ENCODE data around the gene CGN.
A peak's percentile ranks its signal among the peaks of the same experiment; 100 is the strongest.

Gene CGN
- total RNA-seq, result 0.77 to 2.5 (median 1.3) reads per million in 3 experiments

DNA sequence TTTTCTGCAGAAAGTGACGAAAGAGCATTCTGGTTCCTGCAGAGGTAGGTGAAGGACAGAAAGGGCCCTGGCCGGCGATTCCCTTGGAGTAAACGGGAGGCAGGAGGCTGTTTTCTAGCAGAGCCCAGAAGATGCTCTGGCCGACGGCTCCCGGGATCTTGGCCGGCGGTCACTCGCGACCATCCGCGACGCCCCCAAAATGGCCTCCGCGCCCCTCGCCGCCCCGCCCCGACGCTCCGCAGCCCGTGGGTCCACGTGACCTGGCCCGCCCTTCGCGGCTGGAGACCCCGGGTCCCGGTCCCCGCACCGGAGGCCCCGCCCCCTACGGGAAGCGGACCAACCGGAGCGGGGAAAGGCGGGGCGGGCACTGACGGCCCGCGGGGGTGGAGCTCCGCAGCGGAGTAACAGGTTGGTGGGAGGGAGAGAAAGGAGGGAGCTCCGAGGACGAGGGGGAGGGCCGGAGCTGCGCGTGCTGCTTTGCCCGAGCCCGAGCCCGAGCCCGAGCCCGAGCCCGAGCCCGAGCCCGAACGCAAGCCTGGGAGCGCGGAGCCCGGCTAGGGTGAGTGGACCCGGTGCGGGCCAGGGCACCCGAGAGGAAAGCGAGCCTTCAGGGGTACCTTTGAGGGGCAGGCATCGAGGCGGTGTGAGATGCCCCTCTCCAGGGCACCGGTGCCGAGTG is at the start of gene CGN:
Gene CGN (plus strand): TSS at position 431 of the 679 bp plus-strand sequence. CDS start 7,133 bp downstream, outside the sequence.
- peak; percentile 85 for DNase-seq

DNA sequence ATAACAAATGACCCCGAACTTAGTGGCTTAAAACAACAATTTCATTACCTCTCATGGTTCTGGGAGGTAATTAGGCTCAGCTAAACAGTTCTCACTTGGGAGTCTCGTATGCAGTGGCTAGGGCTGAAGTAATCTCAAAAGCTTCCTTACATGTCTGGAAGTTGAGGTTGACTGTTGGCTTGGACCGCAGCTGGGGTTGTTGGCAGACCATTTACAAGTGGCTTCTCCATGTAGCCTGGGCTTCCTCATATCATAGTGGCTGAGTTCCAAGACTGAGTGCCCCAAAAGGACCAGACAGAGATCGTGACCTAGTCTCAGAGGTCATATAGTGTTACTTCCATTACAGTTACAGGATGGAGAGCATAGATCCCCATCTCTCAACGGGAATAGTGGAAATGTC is 49.5 kb upstream of the CGN start:
- no peak for DNase-seq

GRCh38 chr1:151465026-151465425 is 46.2 kb upstream of the CGN start:
- DNase-seq, result no peak

- DNase-seq, result peak; percentile 21
Observed at GRCh38 chr1:151472856-151473731, 38.1 kb upstream of the CGN start.

DNA sequence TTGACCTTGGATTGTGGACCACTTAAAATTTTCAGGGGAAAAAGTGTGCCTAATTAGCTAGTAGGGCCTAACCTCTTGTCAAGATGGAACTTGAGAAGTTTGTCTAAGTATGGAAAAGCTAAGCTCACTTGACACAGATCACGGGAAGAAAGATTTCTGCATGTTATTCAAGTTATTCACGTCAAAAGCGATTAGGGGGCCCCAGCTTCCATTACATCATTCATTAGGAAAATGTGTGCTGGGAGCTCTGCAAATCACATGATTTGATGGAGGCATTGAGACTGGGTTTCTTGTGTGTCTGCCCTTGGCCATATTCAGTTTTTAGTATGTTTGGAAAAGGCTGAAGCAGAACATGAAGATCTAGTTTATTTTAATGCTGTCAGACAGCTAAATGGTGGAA is 36.4 kb upstream of the CGN start:
- no peak for DNase-seq

DNA sequence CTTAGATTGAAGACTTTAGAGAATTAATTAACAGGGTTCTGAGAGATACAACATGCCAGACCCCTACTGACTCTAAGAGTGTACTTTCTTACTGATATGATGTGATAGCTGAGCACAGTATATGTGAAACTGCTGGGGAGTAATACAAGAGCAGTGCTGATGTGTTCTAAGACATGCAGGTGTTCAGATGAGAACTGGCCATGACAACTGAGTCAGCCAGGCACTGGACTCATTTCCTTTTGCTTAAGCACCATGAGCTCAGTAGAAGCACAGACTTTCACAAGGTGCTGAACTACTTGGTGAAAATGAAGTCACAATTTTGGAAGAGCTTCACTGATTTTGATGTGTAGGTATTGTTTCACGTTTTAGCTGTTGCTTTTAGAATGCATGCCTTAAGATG is 36.0 kb upstream of the CGN start:
- DNase-seq, result no peak

DNA sequence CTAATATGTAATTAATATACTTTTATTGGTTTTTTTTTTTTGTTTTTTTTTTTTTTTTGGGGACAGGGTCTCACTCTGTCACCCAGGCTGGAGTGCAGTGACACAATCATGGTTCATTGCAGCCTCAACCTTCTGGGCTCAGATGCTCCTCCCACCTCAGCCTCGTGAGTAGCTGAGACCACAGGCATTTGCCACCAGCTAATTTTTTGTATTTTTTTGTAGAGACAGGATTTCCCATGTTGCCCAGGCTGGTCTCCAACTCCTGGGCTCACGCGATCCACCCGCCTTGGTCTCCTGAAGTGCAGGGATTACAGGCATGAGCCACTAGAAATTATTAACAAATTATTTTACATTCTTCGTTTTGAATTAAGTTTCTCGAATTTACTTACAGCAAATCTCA is 35.1 kb upstream of the CGN start:
- DNase-seq, result no peak

DNA sequence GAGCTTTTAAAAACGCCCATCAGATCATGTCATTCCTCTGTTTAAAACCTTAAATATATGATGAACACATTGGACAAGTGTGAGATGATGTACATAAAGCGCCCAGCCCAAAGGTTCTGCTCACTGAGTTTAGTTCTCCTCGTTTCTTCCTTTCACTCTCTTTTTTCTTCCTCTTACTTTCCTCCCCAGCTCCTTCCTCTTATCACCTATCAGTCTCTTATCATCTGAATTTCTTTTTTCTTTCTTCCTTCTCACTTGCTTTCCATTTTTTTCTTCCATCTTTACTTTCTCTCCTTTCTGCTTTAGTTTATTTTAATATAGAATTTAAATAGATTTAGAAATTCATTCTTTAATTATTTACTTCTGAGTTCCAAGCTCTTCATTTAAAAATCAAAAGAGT is 34.1 kb upstream of the CGN start:
- DNase-seq, result no peak

DNA sequence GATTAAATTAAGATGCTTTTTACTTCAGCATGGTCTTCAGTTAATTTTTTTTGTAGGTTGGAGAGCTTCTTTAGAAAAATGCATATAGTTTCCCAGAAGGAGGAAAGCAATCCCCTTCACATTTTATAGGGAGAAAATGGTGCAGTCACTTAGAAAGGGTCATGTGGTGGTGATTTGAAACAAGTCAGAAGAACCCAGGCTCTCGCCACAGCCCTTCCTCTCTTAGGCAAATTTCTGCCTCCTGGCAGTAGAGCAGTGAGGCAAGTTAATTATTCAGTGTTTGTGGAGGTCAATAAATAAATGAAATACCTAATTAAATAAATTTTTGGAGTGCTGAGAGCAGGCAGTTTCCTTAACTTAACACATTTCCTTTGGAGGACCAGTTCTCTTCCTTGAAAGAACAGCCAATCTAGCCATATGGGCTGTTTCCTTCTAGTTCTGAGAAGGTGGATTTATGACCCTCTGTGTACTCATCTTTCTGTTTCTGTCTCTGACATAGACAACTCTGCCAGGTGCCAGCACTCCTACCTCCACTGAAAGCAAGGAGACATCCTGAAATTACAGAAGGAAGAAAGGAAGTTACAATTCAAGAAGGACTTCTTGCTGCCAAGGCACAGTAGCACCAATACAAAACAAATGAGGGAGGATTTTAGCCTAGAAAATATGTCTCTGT is 32.9 kb upstream of the CGN start:
- DNase-seq, result no peak

DNA sequence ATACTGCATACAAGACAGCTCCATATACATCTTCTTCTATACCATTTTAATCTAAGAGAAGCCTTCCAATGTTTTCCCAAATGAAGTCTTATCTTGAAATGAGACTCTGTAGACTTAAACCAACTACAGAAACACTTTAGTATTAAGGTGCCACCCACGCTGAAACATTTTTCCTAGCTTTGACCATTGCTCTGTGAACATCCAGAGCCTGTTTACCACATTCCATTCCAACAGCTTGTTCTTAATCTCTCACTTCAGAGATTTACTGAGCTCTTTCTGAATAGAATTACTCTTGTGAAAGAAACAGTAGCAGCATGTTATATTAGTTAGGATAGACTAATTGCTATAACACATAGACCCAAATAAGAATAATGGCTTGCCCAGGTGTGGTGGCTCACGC is 32.3 kb upstream of the CGN start:
- no peak for DNase-seq

DNA sequence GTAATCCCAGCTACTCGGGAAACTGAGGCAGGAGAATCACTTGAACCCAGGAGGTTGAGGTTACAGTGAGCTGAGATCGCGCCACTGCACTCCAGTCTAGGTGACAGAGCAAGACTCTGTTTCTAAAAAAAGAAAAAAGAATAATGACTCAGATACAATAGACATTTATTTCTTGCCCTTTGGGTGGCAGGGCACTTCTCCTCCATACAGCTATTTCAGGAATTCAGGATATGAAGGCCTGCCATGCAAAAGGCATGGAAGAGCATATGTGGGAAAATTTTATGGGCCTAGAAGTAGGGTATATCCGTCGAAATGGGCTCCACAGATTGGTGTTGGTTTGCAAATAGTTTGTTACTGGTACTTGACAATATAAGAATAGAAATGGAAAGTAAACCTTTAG is 31.7 kb upstream of the CGN start:
- no peak for DNase-seq

GRCh38 chr1:151482017-151482416 is 29.2 kb upstream of the CGN start:
- no peak for DNase-seq

- no peak for DNase-seq
Observed at GRCh38 chr1:151485685-151486255, 25.4 kb upstream of the CGN start.

DNA sequence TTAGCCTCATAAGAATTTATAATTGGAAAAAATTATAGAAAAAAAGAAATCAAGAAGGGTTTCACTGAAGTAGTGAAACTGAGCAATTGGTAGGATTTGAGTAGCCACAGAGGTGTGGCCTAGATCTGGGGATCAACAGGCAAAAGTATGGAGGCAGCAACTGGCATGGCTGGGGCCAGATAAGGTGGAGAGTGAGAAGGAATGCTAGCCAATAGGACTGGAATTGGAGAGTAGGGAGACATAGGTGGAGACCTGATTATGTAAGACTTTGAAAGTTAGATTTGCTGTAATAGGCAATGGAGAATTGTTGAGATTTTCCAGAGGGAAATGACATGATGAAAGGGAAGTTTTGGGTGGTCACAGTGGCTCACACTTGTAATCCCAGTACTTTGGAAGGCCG is 24.6 kb upstream of the CGN start:
- DNase-seq, result no peak

- DNase-seq, result no peak
Observed at GRCh38 chr1:151491641-151492040, 19.5 kb upstream of the CGN start.

DNA sequence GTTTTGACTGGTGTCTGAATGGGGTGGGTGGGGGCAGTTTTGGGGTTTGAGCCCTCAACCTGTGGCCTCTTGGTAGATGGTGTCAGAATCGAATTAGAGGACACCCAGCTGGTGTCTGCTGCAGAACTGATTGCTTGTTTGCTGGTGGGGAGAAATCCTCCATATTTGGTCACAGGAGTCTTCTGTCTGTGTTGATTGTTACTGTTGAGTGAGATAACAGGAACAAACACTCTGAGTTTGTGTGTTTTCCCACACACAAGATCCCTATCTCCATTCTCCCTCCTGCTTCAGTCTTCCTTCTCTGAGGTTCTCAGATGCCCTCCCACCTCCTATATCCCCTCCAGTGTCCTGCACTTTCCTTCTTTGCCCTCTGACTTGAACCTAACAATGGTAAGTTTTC is 19.1 kb upstream of the CGN start:
- no peak for DNase-seq

DNA sequence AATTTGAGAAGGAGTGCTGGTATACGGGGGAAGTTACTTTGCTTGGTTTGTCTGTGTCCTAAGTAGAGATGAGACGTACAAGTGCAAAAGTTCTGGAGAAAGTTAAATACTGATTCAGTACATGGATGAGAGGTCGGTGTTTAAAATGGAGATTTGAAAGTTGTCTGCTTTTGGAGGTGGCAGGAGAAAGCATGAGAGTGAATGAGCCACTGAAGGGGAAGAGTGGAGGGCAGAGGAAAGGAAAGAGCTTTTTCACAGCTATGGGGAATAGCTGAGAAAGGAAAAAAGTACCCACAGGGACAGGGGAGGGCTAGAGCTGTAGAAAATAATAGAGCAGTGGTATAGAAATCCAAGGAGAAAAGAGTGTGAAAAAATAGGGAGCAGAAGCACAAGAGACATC is 18.1 kb upstream of the CGN start:
- no peak for DNase-seq

DNA sequence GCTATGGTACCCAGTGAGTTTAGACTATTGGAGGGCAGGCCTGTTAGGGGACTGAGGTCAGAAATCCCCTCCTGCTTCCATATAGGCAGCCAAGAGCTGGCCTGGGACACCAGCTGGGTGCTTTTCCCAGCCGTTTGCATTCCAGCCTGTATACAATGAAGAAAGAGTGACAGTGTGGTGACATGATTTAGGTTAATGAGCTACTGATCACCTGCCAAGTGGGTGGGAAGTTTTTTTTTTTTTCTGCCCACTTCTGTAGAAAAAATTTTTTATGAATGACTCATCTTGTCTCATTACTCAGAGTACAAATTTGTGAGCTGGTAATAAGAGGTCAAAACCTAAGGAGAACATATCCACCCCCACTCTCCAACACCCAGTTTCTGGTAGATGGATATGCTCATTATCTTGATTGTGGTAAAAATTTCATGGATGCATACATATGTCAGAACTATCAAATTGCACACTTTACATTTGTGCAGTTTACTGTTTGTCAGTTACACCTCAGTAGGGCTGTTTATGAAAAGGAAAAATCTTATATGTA is 16.4 kb upstream of the CGN start:
- no peak for DNase-seq

DNA sequence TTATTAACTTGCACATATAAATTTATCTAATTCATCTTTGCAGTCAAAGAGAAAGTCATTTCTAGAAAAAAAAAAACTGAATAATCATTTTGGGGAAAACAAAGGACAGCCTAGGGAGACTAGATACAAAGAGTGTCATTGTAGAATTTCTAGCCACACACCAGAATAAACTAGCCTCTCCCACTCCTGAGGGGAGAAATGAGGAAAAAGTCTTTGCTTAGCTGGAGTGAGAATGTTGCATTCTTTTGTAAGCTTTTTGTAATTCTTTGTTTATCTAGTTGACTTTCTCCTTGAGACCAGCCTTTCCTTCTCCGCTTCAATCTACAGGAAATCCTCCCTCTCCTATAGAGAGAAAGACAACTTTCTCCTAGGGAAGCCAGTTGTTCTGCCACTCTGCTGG is 15.9 kb upstream of the CGN start:
- DNase-seq, result no peak

DNA sequence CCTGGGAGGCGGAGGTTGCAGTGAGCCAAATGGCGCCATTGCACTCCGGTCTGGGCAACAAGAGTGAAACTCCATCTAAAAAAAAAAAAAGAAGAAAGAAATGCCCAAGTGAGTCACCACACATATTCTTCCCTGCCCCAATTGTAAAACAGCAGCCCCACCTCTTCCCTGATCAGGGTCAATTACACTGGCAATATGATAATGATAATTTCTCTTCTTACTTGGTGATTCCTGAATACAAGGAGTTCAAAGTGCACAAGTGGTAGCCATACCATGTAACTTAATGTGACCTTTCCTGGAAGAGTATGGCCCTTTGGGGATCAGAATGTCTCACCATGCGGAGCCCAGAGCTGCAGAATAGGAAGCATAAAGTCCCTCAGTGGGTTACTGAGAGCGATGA is 11.8 kb upstream of the CGN start:
- no peak for DNase-seq

GRCh38 chr1:151499930-151500329 is 11.3 kb upstream of the CGN start:
- DNase-seq, result no peak

- DNase-seq, result no peak
Observed at GRCh38 chr1:151501474-151501873, 9.7 kb upstream of the CGN start.

DNA sequence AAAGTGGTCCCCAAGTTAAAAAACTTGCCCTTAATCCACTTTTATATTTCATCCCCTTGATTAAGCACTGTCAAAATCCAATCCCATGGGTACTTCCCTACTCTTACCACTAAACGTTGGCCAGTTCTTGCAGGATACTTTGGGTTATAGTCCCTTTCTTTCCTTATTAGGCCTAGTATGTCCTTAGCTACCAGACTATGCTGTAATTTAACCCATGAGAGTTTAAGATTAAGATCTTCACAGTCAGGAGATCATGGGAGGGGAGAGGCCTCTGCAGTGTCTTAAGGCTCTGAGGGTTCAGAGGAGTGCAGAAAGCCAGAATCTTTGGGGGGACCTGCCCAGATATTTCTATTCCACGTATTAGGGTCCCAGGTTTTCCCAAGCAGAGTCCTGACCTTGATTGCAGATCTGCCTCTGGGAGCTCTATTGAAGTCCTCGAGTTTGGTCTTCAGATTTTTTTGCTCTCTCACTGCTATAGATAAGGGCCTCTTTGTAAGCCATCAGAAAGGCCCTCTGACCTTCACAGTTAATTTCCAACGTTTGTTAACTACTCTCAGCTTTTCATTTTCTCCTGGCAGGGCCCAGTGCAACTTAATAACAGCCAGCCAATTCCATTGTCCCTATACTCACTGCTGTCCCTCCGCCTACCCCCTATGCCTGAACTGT is 9.0 kb upstream of the CGN start:
- no peak for DNase-seq

All from central memory CD4-positive, alpha-beta T cell (primary cell).